CD4-positive, alpha-beta memory T cell (primary cell): ENCODE data around the gene GALNT15. TPM values are rescaled to one million over a fixed set of nuclear protein-coding genes. Genes with fewer than 3 reads are reported as not detected.

ENCODE experiments used
- CTCF ChIA-PET: fragments of 350-600 bp; sonication (Branson Sonifier 250); formaldehyde crosslinking; loops from one replicate; lab custom pipeline; 2021; ENCODE audit warnings: inconsistent platforms; ENCODE audit not compliant: partially characterized antibody; lab: Charles Lee
- POLR2A ChIA-PET: fragments of 350-600 bp; sonication (Branson Sonifier 250); formaldehyde crosslinking; loops from one replicate; lab custom pipeline; 2021; ENCODE audit not compliant: partially characterized antibody; lab: Charles Lee
- DNase-seq, 5 donors: peaks; one replicate each; pipeline versions ENCODE4 v3.0.0 to v3.0.0-alpha.2; 2020 to 2022; ENCODE audit warnings: mixed read lengths in 1 of 5
- H3K27ac ChIP-seq: one replicate; pipeline ENCODE4 v1.7.0; 2013; ENCODE audit warnings: low read depth, low read length
- H3K27me3 ChIP-seq: 2 replicates; pipeline ENCODE4 v1.7.0; 2013; ENCODE audit warnings: mild to moderate bottlenecking, low read length, moderate library complexity; ENCODE audit not compliant: insufficient read depth
- H3K36me3 ChIP-seq: 2 replicates; pipeline ENCODE4 v1.7.0; 2013; ENCODE audit warnings: mild to moderate bottlenecking, low read length, moderate library complexity; ENCODE audit not compliant: insufficient read depth
- H3K4me1 ChIP-seq: 2 replicates; pipeline ENCODE4 v1.7.0; 2013; ENCODE audit warnings: mild to moderate bottlenecking, low read length, moderate library complexity; ENCODE audit not compliant: insufficient read depth
- H3K4me3 ChIP-seq, 2 donors: one replicate each; pipeline ENCODE4 v1.7.0; 2013; ENCODE audit warnings: low read length in 2 of 2, mild to moderate bottlenecking in 1 of 2
- H3K9me3 ChIP-seq, 2 donors: one replicate each; pipeline ENCODE4 v1.7.0; 2013; ENCODE audit warnings: low read length in 2 of 2, control low read depth in 1 of 2; ENCODE audit not compliant: control insufficient read depth in 1 of 2
- H3K27ac Mint-ChIP-seq, 7 donors: one replicate each; pipeline ENCODE4 v1.8.0; 2020 to 2021; ENCODE audit warnings: mixed read lengths in 7 of 7, mild to moderate bottlenecking in 6 of 7, inconsistent platforms in 3 of 7, moderate library complexity in 3 of 7
- H3K27me3 Mint-ChIP-seq, 2 donors: one replicate each; pipeline ENCODE4 v1.8.0; 2020 to 2021; ENCODE audit warnings: mixed read lengths in 2 of 2
- H3K36me3 Mint-ChIP-seq, 2 donors: one replicate each; pipeline ENCODE4 v1.8.0; 2020 to 2021; ENCODE audit warnings: mixed read lengths in 2 of 2, inconsistent platforms in 1 of 2, mild to moderate bottlenecking in 1 of 2
- H3K4me1 Mint-ChIP-seq, 4 donors: one replicate each; pipeline ENCODE4 v1.8.0; 2020 to 2021; ENCODE audit warnings: mixed read lengths in 4 of 4, mild to moderate bottlenecking in 1 of 4
- H3K4me3 Mint-ChIP-seq, 8 donors: one replicate each; pipeline ENCODE4 v1.8.0; 2020 to 2021; ENCODE audit warnings: mixed read lengths in 8 of 8, mild to moderate bottlenecking in 7 of 8, moderate library complexity in 6 of 8, inconsistent platforms in 3 of 8
- H3K9me3 Mint-ChIP-seq, 8 donors: one replicate each; pipeline ENCODE4 v1.8.0; 2020 to 2021; ENCODE audit warnings: mixed read lengths in 8 of 8, mild to moderate bottlenecking in 5 of 8, inconsistent platforms in 3 of 8, moderate library complexity in 1 of 8
- intact Hi-C: fragments of 100-400 bp; cut with micrococcal nuclease; formaldehyde crosslinking; loops from one replicate; pipeline ENCODE4 v1.15.1; 2023
- polyA plus RNA-seq, 2 donors: library from polyadenylated mRNA; unstranded; fragments of 300-500 nt; fragmentation: Illumina TruSeq; gene quantifications; one replicate each; pipeline ENCODE4 v1.2.3, GENCODE V29; 2021
- total RNA-seq, 2 experiments: library from RNA; stranded (reverse); gene quantifications; one replicate each; pipeline ENCODE4 v1.2.3, GENCODE V29; 2021

The GALNT15 gene
- total and polyA plus RNA-seq, 4 experiments from 2014 or later, result not detected

DNA sequence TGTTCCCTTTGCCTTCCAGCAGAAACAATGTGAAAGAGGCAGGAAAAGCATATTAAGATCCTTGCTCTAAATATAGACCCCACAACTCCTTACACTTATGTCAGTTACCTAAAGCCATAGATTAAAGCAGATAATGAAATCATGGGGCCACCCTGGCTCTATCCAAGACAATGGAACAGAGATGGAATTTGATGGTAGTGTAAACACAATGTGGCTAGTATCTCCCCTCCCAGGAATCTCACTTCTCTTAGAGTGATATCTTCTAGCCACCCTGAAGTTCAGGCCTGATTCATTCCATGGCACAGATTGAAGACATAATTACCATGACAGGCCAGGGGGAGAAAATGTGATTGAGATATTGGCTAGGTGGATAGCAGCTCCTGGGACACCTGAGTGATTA, 32.6 kb downstream of the GALNT15 start:
- Histone ChIP-seq H3K36me3 (no peaks in the 10 kb centered on the region), H3K9me3 (no peaks in the 10 kb centered on the region), H3K4me3 (no peak overlapping the region), H3K27ac (no peak overlapping the region), H3K4me1 (no peaks in the 10 kb centered on the region), H3K27me3 (no peaks in the 10 kb centered on the region)
- Mint-ChIP-seq H3K27me3 (peaks cover 4 to 7% of the 10 kb centered on the region in 2 donors), H3K36me3 (no peaks in the 10 kb centered on the region), H3K9me3 (no peaks in the 10 kb centered on the region), H3K4me1 (peaks cover 0 to 5% (median 2%) of the 10 kb centered on the region in 4 donors), H3K27ac (no peak overlapping the region), H3K4me3 (no peak overlapping the region)
- DNase-seq, result no peak
- POLR2A ChIA-PET, result no interaction called here
- intact Hi-C loops, result no loop called here
- CTCF ChIA-PET, result no interaction called here

DNA sequence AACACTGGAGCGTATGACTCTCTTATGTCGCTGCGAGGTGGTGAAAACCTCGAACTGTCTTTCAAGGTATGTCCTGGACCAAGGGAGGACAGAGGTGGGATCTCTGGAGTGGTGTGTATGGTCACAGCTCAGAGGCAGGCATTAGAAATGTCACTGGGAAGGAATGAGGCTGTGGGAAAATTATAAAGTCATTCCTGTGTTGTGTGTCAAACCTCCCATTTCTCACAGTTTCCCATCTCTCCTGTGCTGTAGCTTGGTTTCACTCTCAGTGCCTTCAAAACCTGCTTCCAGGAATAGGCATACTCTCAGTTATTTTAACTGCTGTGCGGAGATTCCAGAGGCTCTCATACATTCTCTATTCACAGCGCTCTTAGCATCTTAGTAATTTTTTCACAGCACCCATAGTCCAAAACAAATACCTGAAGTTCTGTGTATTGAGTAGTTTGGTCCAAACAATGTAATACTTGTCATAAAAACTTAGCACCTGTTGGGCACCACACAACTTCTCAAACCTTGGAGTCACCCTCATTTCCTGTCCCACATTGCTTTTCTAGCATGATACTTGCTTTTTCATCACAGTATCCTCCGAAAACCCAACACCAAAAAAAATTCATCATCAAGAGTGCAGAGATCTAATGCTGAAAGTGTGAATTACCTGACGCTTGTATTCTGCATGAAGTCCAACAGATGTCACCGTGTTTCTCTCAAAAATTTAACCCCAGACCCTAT, 36.9 kb downstream of the GALNT15 start:
- POLR2A ChIA-PET, result no interaction called here

DNA sequence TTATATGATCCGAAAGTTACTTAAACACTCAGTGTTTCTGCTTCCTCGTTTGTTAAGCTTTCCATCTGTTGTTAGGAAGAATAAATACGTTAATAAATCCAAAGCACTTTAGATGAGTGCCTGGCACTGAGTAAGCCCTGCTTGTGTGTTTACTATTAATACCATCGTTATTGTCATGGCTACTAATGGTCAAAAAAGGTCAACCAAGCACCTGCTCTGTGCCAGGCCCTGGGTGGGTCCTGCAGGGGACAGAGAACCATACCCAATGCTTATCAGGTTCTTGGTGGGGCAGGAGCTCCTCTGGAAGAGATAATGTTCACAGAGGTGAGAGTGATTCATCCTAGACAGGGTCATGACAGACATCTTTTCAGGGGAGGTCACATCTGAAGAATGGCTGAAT, 39.9 kb downstream of the GALNT15 start:
- Mint-ChIP-seq H3K9me3 (peaks cover 0 to 3% (median 0%) of the 10 kb centered on the region in 8 donors), H3K36me3 (no peaks in the 10 kb centered on the region)

More for the DNA sequence above, 36.9 kb downstream of the GALNT15 start:
- CTCF ChIA-PET, result no interaction called here
- H3K27me3 Mint-ChIP-seq, result peaks cover 4% of the 10 kb centered on the region in 2 donors
- no peaks in the 10 kb centered on the region for H3K27me3 ChIP-seq
- no peak overlapping the region for H3K27ac ChIP-seq
- intact Hi-C loops, result no loop called here
- DNase-seq, result no peak
- no peak overlapping the region for H3K4me3 Mint-ChIP-seq
- no peaks in the 10 kb centered on the region for H3K4me1 Mint-ChIP-seq
- H3K9me3 Mint-ChIP-seq, result no peaks in the 10 kb centered on the region
- H3K27ac Mint-ChIP-seq, result no peak overlapping the region
- no peaks in the 10 kb centered on the region for H3K4me1 ChIP-seq
- H3K36me3 ChIP-seq, result no peaks in the 10 kb centered on the region
- no peak overlapping the region for H3K4me3 ChIP-seq
- no peaks in the 10 kb centered on the region for H3K36me3 Mint-ChIP-seq
- no peaks in the 10 kb centered on the region for H3K9me3 ChIP-seq

DNA sequence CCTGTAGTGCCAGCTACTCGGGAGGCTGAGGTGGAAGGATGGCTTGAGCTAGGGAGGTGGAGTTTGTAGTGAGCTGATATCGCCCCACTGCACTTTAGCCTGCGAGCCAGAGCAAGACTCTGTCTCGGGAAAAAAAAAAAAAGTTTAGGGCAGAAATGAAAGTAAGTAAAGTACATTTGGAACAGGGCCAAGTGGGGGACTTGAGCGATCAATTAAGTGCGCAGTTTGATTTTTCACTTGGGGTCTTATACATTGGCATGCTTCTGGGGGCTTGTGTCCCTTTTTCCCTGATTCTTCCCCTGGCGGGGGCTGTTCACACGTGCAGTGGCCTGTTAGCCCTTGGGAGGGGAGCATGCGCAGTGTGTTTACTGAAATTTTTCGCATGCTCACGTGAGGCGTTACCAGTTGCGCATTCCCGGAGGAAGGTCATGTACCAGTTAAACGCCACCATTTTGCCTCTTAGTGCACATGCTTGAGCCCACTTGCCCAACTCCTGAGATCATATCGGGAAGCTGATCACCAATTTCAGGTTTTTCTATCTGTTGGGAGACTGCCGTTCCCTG, 42.0 kb downstream of the GALNT15 start:
- Histone ChIP-seq H3K4me3 (no peak overlapping the region), H3K27me3 (no peaks in the 10 kb centered on the region), H3K36me3 (no peaks in the 10 kb centered on the region), H3K9me3 (no peaks in the 10 kb centered on the region), H3K4me1 (no peaks in the 10 kb centered on the region), H3K27ac (no peak overlapping the region)
- DNase-seq, result no peak
- Mint-ChIP-seq H3K27me3 (peaks cover 2 to 5% of the 10 kb centered on the region in 2 donors), H3K9me3 (peaks cover 0 to 6% (median 0%) of the 10 kb centered on the region in 8 donors), H3K4me3 (no peak overlapping the region), H3K4me1 (no peaks in the 10 kb centered on the region), H3K27ac (no peak overlapping the region), H3K36me3 (no peaks in the 10 kb centered on the region)
- ChIA-PET CTCF (interaction anchor here (1.0 kb wide), 1 partner anchor 35 kb away, joined by 3 read pairs; no protein-coding TSS in a partner anchor), POLR2A (no interaction called here)
- intact Hi-C loops, result no loop called here

More for the DNA sequence above, 39.9 kb downstream of the GALNT15 start:
- ChIA-PET CTCF (no interaction called here), POLR2A (no interaction called here)
- H3K4me3 Mint-ChIP-seq, result no peak overlapping the region
- intact Hi-C loops, result no loop called here
- H3K27ac Mint-ChIP-seq, result no peak overlapping the region
- no peaks in the 10 kb centered on the region for H3K4me1 Mint-ChIP-seq
- DNase-seq, result no peak
- Histone ChIP-seq H3K36me3 (no peaks in the 10 kb centered on the region), H3K27ac (no peak overlapping the region), H3K4me3 (no peak overlapping the region), H3K9me3 (no peaks in the 10 kb centered on the region), H3K27me3 (no peaks in the 10 kb centered on the region), H3K4me1 (no peaks in the 10 kb centered on the region)
- peaks cover 2 to 4% of the 10 kb centered on the region in 2 donors for H3K27me3 Mint-ChIP-seq

DNA sequence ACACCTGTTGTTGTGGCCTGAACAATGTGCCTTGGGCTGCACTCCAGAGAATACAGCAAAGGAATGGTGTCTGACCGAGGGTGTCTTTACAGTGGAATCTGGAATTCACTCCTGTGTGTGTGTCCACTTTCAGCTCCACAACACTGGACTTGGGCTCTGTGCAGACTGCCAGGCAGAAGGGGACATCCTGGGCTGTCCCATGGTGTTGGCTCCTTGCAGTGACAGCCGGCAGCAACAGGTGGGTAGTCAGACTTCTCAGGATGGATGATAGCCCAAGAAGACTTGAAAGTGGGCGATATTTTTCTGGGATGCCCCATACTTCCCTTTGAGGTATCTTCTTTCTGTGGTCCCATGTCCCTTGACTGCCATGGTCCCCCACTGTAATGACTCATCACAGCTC, 45.3 kb downstream of the GALNT15 start:
- POLR2A ChIA-PET, result no interaction called here
- Mint-ChIP-seq H3K9me3 (peaks cover 0 to 15% (median 0%) of the 10 kb centered on the region in 8 donors), H3K36me3 (no peaks in the 10 kb centered on the region), H3K4me1 (peaks cover 0 to 2% (median 0%) of the 10 kb centered on the region in 4 donors), H3K4me3 (no peak overlapping the region), H3K27ac (no peak overlapping the region), H3K27me3 (peaks cover 1 to 3% of the 10 kb centered on the region in 2 donors)
- CTCF ChIA-PET, result interaction anchor here (0.9 kb wide), 1 partner anchor 41 kb away, joined by 3 read pairs; no protein-coding TSS in a partner anchor
- H3K36me3 ChIP-seq, result no peaks in the 10 kb centered on the region
- no peak overlapping the region for H3K4me3 ChIP-seq
- H3K4me1 ChIP-seq, result no peaks in the 10 kb centered on the region
- H3K27ac ChIP-seq, result no peak overlapping the region
- no peaks in the 10 kb centered on the region for H3K9me3 ChIP-seq
- intact Hi-C loops, result no loop called here
- DNase-seq, result no peak
- no peaks in the 10 kb centered on the region for H3K27me3 ChIP-seq

DNA sequence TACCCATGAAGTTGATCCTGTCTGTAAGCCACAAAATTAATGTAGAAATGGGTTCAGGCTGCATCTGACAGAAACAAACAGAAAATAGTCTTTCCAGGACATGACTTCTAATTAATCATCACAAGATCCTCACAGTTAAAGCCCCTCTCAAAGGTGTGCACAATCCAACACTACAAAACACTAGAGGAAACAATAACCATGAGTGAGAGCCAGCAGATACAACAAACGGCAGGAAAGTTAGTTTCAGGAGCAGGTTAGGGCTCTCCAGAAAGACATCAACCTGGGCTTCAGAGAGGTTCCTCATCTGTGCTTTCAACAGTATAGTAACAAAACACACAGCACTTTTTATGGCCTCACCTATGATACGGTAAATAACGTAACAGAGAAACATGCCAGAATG, 47.5 kb downstream of the GALNT15 start:
- H3K9me3 Mint-ChIP-seq, result peaks cover 0 to 15% (median 0%) of the 10 kb centered on the region in 8 donors

DNA sequence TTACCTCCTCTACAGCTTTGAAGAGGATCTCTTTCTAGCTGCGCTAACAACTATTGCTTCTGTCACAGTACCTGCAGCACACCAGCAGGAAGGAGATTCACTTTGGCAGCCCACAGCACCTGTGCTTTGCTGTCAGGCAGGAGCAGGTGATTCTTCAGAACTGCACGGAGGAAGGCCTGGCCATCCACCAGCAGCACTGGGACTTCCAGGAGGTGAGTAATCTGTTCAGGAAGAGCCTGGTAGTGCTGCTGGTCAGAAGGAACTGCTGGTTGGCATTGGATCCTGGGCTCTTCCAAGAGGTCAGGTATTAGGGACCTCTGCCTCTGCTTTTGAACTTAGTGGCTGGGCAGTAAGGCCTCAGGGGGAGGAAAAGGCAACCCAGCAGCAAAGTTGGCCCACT, 48.1 kb downstream of the GALNT15 start:
- Histone ChIP-seq H3K4me3 (no peak overlapping the region), H3K27me3 (no peaks in the 10 kb centered on the region), H3K27ac (no peak overlapping the region), H3K36me3 (no peaks in the 10 kb centered on the region), H3K4me1 (no peaks in the 10 kb centered on the region), H3K9me3 (no peaks in the 10 kb centered on the region)
- Mint-ChIP-seq H3K9me3 (peaks cover 0 to 15% (median 0%) of the 10 kb centered on the region in 8 donors), H3K27me3 (peaks cover 0 to 4% of the 10 kb centered on the region in 2 donors), H3K4me3 (no peak overlapping the region), H3K4me1 (peaks cover 0 to 2% (median 0%) of the 10 kb centered on the region in 4 donors), H3K36me3 (no peaks in the 10 kb centered on the region), H3K27ac (no peak overlapping the region)
- no peak for DNase-seq
- intact Hi-C loops, result no loop called here
- POLR2A ChIA-PET, result no interaction called here
- CTCF ChIA-PET, result no interaction called here

More for the DNA sequence above, 47.5 kb downstream of the GALNT15 start:
- Mint-ChIP-seq H3K4me1 (peaks cover 0 to 2% (median 0%) of the 10 kb centered on the region in 4 donors), H3K36me3 (no peaks in the 10 kb centered on the region), H3K27ac (no peak overlapping the region), H3K4me3 (no peak overlapping the region), H3K27me3 (peaks cover 0 to 4% of the 10 kb centered on the region in 2 donors)
- ChIA-PET POLR2A (no interaction called here), CTCF (no interaction called here)
- Histone ChIP-seq H3K27ac (no peak overlapping the region), H3K4me1 (no peaks in the 10 kb centered on the region), H3K4me3 (no peak overlapping the region), H3K9me3 (no peaks in the 10 kb centered on the region), H3K27me3 (no peaks in the 10 kb centered on the region), H3K36me3 (no peaks in the 10 kb centered on the region)
- intact Hi-C loops, result no loop called here
- DNase-seq, result no peak
